CD14-positive monocyte (primary cell): ENCODE data around the gene DENND4A. TPM values are rescaled to one million over a fixed set of nuclear protein-coding genes. Genes with fewer than 3 reads are reported as not detected.
A peak's percentile ranks its signal among the peaks of the same experiment; 100 is the strongest.
"Not testable (repeated sequence)": the region's sequence is repeated elsewhere in the genome, so short reads cannot be mapped to it uniquely, and the experiment has no call there.

Experiments
- DNase-seq, 3 donors: peaks; one replicate each; pipeline ENCODE4 v3.0.0-alpha.2; 2011 to 2022
- H2AFZ ChIP-seq: 2 replicates; pipeline ENCODE4 v1.6.0; 2012; ENCODE audit warnings: mild to moderate bottlenecking, low read depth, low read length, inconsistent platforms; ENCODE audit not compliant: insufficient read depth, poor library complexity, severe bottlenecking
- H3K27ac ChIP-seq, 2 donors: 1 replicate in 1 of 2; 2 replicates in 1 of 2; pipeline ENCODE4 v1.5.1; 2012 to 2013; ENCODE audit warnings: low read length in 2 of 2, control low read depth in 1 of 2, inconsistent platforms in 1 of 2, low read depth in 1 of 2, mild to moderate bottlenecking in 1 of 2
- H3K27me3 ChIP-seq, 2 donors: one replicate each; pipeline versions ENCODE4 v1.6.0 to v1.6.1; 2011 to 2013; ENCODE audit warnings: low read length in 2 of 2; ENCODE audit not compliant: control insufficient read depth in 2 of 2, insufficient read depth in 2 of 2
- H3K36me3 ChIP-seq, 2 donors: replicated peaks in 1 of 2; 1 replicate in 1 of 2; 2 replicates in 1 of 2; pipeline versions ENCODE4 v1.5.1 to v1.6.1; 2012 to 2013; ENCODE audit warnings: low read length in 2 of 2, control low read depth in 1 of 2, inconsistent platforms in 1 of 2, mild to moderate bottlenecking in 1 of 2; ENCODE audit not compliant: insufficient read depth in 2 of 2, control insufficient read depth in 1 of 2
- H3K4me1 ChIP-seq, 2 donors: 1 replicate in 1 of 2; 2 replicates in 1 of 2; pipeline versions ENCODE4 v1.5.1 to v1.6.1; 2012 to 2013; ENCODE audit warnings: low read length in 2 of 2, control low read depth in 1 of 2, inconsistent platforms in 1 of 2, mild to moderate bottlenecking in 1 of 2, moderate library complexity in 1 of 2; ENCODE audit not compliant: insufficient read depth in 2 of 2, control insufficient read depth in 1 of 2
- H3K4me2 ChIP-seq: replicated peaks from 2 replicates; pipeline ENCODE3; 2012; ENCODE audit warnings: low read length, moderate library complexity, mild to moderate bottlenecking; ENCODE audit not compliant: poor library complexity, severe bottlenecking; ENCODE audit errors: extremely low read depth
- H3K4me3 ChIP-seq, 3 experiments: fragments of 200-600 bp in 1 of 3; sonication (generic) in 1 of 3; replicated peaks in 1 of 3; 1 replicate in 2 of 3; 2 replicates in 1 of 3; pipeline ENCODE4 v1.5.1; 2011 to 2013; ENCODE audit warnings: low read length in 3 of 3, mild to moderate bottlenecking in 3 of 3, control low read depth in 2 of 3, low read depth in 2 of 3, inconsistent platforms in 1 of 3, moderate library complexity in 1 of 3
- H3K79me2 ChIP-seq: 2 replicates; pipeline ENCODE4 v1.6.0; 2012; ENCODE audit warnings: mild to moderate bottlenecking, control low read depth, inconsistent platforms, low read length, moderate library complexity; ENCODE audit not compliant: insufficient read depth
- H3K9ac ChIP-seq: 2 replicates; pipeline ENCODE4 v1.6.0; 2017; ENCODE audit warnings: low read length, mild to moderate bottlenecking; ENCODE audit not compliant: insufficient read depth, poor library complexity, severe bottlenecking
- H3K9me3 ChIP-seq, 2 donors: replicated peaks in 1 of 2; 1 replicate in 1 of 2; 2 replicates in 1 of 2; pipeline versions ENCODE4 v1.5.1 to v1.6.1; 2012 to 2013; ENCODE audit warnings: low read length in 2 of 2, control low read depth in 1 of 2; ENCODE audit not compliant: control insufficient read depth in 1 of 2, insufficient read depth in 1 of 2
- H4K20me1 ChIP-seq: 2 replicates; pipeline ENCODE4 v1.6.0; 2012; ENCODE audit warnings: mild to moderate bottlenecking, low read length, control low read depth, moderate library complexity; ENCODE audit not compliant: insufficient read depth
- H3K27ac Mint-ChIP-seq, 7 donors: one replicate each; pipeline ENCODE4 v1.8.0; 2020; ENCODE audit warnings: mild to moderate bottlenecking in 7 of 7, mixed read lengths in 7 of 7, moderate library complexity in 6 of 7, inconsistent platforms in 2 of 7
- H3K27me3 Mint-ChIP-seq, 3 donors: one replicate each; pipeline ENCODE4 v1.8.0; 2021 to 2022; ENCODE audit warnings: low read depth in 3 of 3, mild to moderate bottlenecking in 3 of 3, mixed read lengths in 3 of 3, moderate library complexity in 3 of 3, inconsistent platforms in 1 of 3
- H3K36me3 Mint-ChIP-seq, 2 donors: one replicate each; pipeline ENCODE4 v1.8.0; 2020; ENCODE audit warnings: mixed read lengths in 2 of 2, inconsistent platforms in 1 of 2, mild to moderate bottlenecking in 1 of 2
- H3K4me1 Mint-ChIP-seq: one replicate; pipeline ENCODE4 v1.8.0; 2020; ENCODE audit warnings: mild to moderate bottlenecking, mixed read lengths
- H3K4me3 Mint-ChIP-seq, 2 donors: one replicate each; pipeline ENCODE4 v1.8.0; 2020; ENCODE audit warnings: mild to moderate bottlenecking in 2 of 2, mixed read lengths in 2 of 2, moderate library complexity in 1 of 2
- H3K9me3 Mint-ChIP-seq, 7 donors: one replicate each; pipeline ENCODE4 v1.8.0; 2020 to 2022; ENCODE audit warnings: mixed read lengths in 7 of 7, mild to moderate bottlenecking in 6 of 7, moderate library complexity in 6 of 7, inconsistent platforms in 2 of 7
- WGBS: methylation state at CpG from one replicate; pipeline ENCODE4 v1.1.5; 2013; ENCODE audit warnings: missing lambda C conversion rate; ENCODE audit not compliant: insufficient coverage; 5-methylcytosine and 5-hydroxymethylcytosine counted together
- intact Hi-C, 2 donors: fragments of 100-400 bp; cut with micrococcal nuclease; formaldehyde crosslinking; loops; one replicate each; pipeline versions ENCODE4 v1.15.0 to v1.15.1; 2023
- polyA plus RNA-seq, 3 donors: library from polyadenylated mRNA; depleted of rRNA in 1 of 3; unstranded in 2 of 3; stranded (reverse) in 1 of 3; fragments of 300-500 nt in 2 of 3; fragments of >200 nt in 1 of 3; fragmentation: Illumina TruSeq in 2 of 3; gene quantifications; 1 replicate in 2 of 3; 2 replicates in 1 of 3; pipeline ENCODE4 v1.2.3, GENCODE V29; 2012 to 2021
- TF ChIP-seq, protein P1 (sequence below): fragments of 200-600 bp; IDR thresholded peaks from one replicate; pipeline ENCODE4 v1.8.0; 2022; ENCODE audit warnings: antibody characterized with exemption, mild to moderate bottlenecking

DENND4A gene
- polyA plus RNA-seq, 3 donors: 4.6 to 11.0 (median 6.9) TPM

GRCh38 chr15:65619626-65620290 is 172.3 kb downstream of the DENND4A start:
- Histone ChIP-seq H3K9ac (no peak overlapping the region), H3K79me2 (no peaks in the 10 kb centered on the region), H3K36me3 (peaks cover 0 to 9% of the 10 kb centered on the region in 2 donors), H3K4me3 (no peak overlapping the region), H3K4me1 (no peaks in the 10 kb centered on the region), H3K27ac (no peak overlapping the region), H3K27me3 (no peaks in the 10 kb centered on the region), H4K20me1 (no peaks in the 10 kb centered on the region), H3K9me3 (no peaks in the 10 kb centered on the region), H2AFZ (no peak overlapping the region), H3K4me2 (no peak overlapping the region)
- Mint-ChIP-seq H3K4me1 (no peaks in the 10 kb centered on the region), H3K27me3 (no peaks in the 10 kb centered on the region), H3K36me3 (peaks cover 8 to 13% of the 10 kb centered on the region in 2 donors), H3K9me3 (no peaks in the 10 kb centered on the region), H3K4me3 (no peak overlapping the region), H3K27ac (peak overlapping the region in 1 of 7 donors; percentile 18)
- WGBS: no CpG with 5 or more reads among the region's 5 CpGs
- DNase-seq: no peak
- intact Hi-C loops: no loop called here
- TF ChIP-seq, protein P1, sequence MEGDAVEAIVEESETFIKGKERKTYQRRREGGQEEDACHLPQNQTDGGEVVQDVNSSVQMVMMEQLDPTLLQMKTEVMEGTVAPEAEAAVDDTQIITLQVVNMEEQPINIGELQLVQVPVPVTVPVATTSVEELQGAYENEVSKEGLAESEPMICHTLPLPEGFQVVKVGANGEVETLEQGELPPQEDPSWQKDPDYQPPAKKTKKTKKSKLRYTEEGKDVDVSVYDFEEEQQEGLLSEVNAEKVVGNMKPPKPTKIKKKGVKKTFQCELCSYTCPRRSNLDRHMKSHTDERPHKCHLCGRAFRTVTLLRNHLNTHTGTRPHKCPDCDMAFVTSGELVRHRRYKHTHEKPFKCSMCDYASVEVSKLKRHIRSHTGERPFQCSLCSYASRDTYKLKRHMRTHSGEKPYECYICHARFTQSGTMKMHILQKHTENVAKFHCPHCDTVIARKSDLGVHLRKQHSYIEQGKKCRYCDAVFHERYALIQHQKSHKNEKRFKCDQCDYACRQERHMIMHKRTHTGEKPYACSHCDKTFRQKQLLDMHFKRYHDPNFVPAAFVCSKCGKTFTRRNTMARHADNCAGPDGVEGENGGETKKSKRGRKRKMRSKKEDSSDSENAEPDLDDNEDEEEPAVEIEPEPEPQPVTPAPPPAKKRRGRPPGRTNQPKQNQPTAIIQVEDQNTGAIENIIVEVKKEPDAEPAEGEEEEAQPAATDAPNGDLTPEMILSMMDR: no peak

DNA sequence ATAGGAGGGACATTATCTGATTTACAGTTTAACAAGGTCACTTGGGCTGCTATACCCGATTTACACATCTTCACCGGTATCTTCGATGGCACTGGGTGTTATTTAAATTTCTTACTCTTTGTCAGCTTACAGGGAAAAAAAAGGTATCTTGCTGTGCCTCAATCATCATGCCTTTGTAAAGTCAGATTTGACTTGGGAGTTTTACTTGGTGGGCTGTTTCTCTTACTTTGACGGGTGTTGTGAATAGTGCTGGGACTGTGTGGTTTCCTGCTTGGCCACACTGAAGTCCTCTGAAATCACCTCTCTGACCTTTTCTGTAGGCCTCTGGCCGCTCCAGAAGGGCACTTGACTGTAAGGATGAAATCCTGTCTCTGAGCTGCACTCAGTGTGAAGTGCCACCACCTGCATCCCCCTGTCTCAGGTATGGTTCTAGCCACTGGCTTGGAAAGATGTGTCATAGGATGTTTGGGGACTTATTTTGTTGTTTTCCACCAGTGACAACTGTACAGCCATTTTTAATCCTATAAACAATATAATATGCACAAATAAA is 173.5 kb downstream of the DENND4A start:
- Mint-ChIP-seq H3K4me3 (no peak overlapping the region), H3K36me3 (peaks cover 2 to 5% of the 10 kb centered on the region in 2 donors), H3K9me3 (no peaks in the 10 kb centered on the region), H3K4me1 (no peaks in the 10 kb centered on the region), H3K27me3 (no peaks in the 10 kb centered on the region), H3K27ac (no peak overlapping the region)
- H3K4me3 ChIP-seq: no peak overlapping the region
- H3K9ac ChIP-seq: no peak overlapping the region
- intact Hi-C loops: no loop called here
- H3K27ac ChIP-seq: no peak overlapping the region
- DNase-seq: no peak
- H3K4me2 ChIP-seq: no peak overlapping the region
- no peaks in the 10 kb centered on the region for H3K9me3 ChIP-seq
- H4K20me1 ChIP-seq: no peaks in the 10 kb centered on the region
- no CpG with 5 or more reads among the region's 5 CpGs for WGBS
- no peaks in the 10 kb centered on the region for H3K36me3 ChIP-seq
- H3K4me1 ChIP-seq: no peaks in the 10 kb centered on the region
- no peak overlapping the region for H2AFZ ChIP-seq
- TF ChIP-seq, protein P1: no peak
- no peaks in the 10 kb centered on the region for H3K27me3 ChIP-seq
- no peaks in the 10 kb centered on the region for H3K79me2 ChIP-seq

GRCh38 chr15:65615887-65616286 is 176.2 kb downstream of the DENND4A start:
- H3K4me3 ChIP-seq, H3K9me3 Mint-ChIP-seq, H3K9me3 ChIP-seq, DNase-seq, H3K9ac ChIP-seq, H3K4me2 ChIP-seq, intact Hi-C loops, H4K20me1 ChIP-seq, H3K36me3 ChIP-seq, H3K4me3 Mint-ChIP-seq, H3K27me3 Mint-ChIP-seq, H3K27ac ChIP-seq, H3K27ac Mint-ChIP-seq, H3K27me3 ChIP-seq, H3K4me1 ChIP-seq, H3K36me3 Mint-ChIP-seq, H3K79me2 ChIP-seq, H2AFZ ChIP-seq: not testable (repeated sequence)
- no CpG with 5 or more reads among the region's 1 CpG for WGBS
- H3K4me1 Mint-ChIP-seq: peaks cover 14% of the 10 kb centered on the region
